A172 (cell line): ENCODE results near the gene HRH1. TPM values are rescaled to one million over a fixed set of nuclear protein-coding genes. Genes with fewer than 3 reads are reported as not detected.
"Not testable (repeated sequence)": the region's sequence is repeated elsewhere in the genome, so short reads cannot be mapped to it uniquely, and the experiment has no call there.

ENCODE experiments used
- DNase-seq: peaks from one replicate; pipeline ENCODE4 v3.0.0-alpha.2; 2015; ENCODE audit warnings: low spot score
- total RNA-seq: library from RNA; depleted of rRNA; stranded (reverse); fragments of >200 nt; shearing (Covaris generic); gene quantifications from 2 replicates; pipeline ENCODE4 v1.2.3, GENCODE V29; 2014; rRNA removed

Gene HRH1
- 11.3 and 12.7 TPM in 2 replicates for total RNA-seq

- no peak for DNase-seq
These were observed at the start of gene HRH1 for GRCh38 chr3:11154036-11154952. TSS of gene HRH1 (plus strand) at chr3:11154493. CDS start at chr3:11259038, 104,545 bp downstream.

GRCh38 chr3:11113316-11113715, 41.0 kb upstream of the HRH1 start:
- DNase-seq: not testable (repeated sequence)

GRCh38 chr3:11115548-11115947, 38.7 kb upstream of the HRH1 start:
- no peak for DNase-seq

GRCh38 chr3:11116336-11117059, 37.8 kb upstream of the HRH1 start:
- DNase-seq: no peak

- DNase-seq: no peak
These were observed 36.7 kb upstream of the HRH1 start for GRCh38 chr3:11117591-11117990.

- peak; percentile 80 for DNase-seq
These were observed 36.1 kb upstream of the HRH1 start for GRCh38 chr3:11118181-11118682.

- DNase-seq: no peak
These were observed 34.0 kb upstream of the HRH1 start for GRCh38 chr3:11120091-11120805.

GRCh38 chr3:11126653-11127052, 27.6 kb upstream of the HRH1 start:
- DNase-seq: no peak

- DNase-seq: no peak
These were observed 25.3 kb upstream of the HRH1 start for GRCh38 chr3:11128682-11129632.

- DNase-seq: no peak
These were observed 23.9 kb upstream of the HRH1 start for GRCh38 chr3:11130385-11130784.

GRCh38 chr3:11131371-11131770, 22.9 kb upstream of the HRH1 start:
- DNase-seq: no peak

GRCh38 chr3:11131886-11132285, 22.4 kb upstream of the HRH1 start:
- not testable (repeated sequence) for DNase-seq

- no peak for DNase-seq
These were observed 21.4 kb upstream of the HRH1 start for GRCh38 chr3:11132861-11133260.

GRCh38 chr3:11134794-11135193, 19.5 kb upstream of the HRH1 start:
- no peak for DNase-seq

- peak; percentile 46 for DNase-seq
These were observed 18.2 kb upstream of the HRH1 start for GRCh38 chr3:11136116-11136515.

GRCh38 chr3:11136830-11137626, 17.3 kb upstream of the HRH1 start:
- DNase-seq: peak; percentile 100

GRCh38 chr3:11137627-11137959, 16.7 kb upstream of the HRH1 start:
- no peak for DNase-seq

GRCh38 chr3:11138371-11138770, 15.9 kb upstream of the HRH1 start:
- DNase-seq: no peak

- peak; percentile 33 for DNase-seq
These were observed 14.1 kb upstream of the HRH1 start for GRCh38 chr3:11140030-11140712.
